HG03442 (cell line): ENCODE measurements around the gene TRAF2.

Source experiments
- ATAC-seq: cut with Tn5 transposase; IDR thresholded peaks from one replicate; pipeline ENCODE4 v1.9.1; 2021; ENCODE audit warnings: mild to moderate bottlenecking, moderate library complexity; ENCODE audit not compliant: unreplicated experiment

The TRAF2 gene

GRCh38 chr9:136947955-136948510 lies 61.7 kb downstream of the TRAF2 start:
- no peak for ATAC-seq

DNA sequence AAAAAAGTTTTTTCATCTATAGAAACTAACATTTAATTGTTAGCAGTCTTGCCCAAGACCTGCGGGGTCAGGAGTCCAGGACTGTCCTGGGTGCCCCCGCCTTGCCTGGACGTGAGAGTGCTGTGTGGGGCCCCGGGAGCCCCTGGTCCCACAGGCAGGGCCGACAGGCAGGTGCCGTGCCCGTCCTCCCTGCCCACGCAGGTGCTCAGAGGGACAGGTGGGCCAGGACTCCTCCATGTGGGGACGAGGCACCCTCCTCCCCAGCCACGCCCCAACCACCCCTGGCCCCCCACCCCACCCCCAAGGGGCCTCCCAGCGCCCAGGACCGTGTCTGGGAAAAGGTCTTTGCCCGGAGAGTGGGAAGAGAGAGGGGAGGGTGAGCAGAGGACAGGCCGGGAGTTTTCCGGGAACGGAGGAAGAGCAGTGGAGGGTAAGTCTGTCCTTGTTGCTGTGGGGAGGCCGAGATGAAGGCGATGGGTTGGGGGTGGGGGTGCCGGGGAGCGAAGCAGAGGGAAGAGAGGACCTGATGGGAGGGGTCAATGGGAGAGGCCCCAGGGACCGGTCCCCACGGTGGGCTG lies 63.0 kb downstream of the TRAF2 start:
- no peak for ATAC-seq

DNA sequence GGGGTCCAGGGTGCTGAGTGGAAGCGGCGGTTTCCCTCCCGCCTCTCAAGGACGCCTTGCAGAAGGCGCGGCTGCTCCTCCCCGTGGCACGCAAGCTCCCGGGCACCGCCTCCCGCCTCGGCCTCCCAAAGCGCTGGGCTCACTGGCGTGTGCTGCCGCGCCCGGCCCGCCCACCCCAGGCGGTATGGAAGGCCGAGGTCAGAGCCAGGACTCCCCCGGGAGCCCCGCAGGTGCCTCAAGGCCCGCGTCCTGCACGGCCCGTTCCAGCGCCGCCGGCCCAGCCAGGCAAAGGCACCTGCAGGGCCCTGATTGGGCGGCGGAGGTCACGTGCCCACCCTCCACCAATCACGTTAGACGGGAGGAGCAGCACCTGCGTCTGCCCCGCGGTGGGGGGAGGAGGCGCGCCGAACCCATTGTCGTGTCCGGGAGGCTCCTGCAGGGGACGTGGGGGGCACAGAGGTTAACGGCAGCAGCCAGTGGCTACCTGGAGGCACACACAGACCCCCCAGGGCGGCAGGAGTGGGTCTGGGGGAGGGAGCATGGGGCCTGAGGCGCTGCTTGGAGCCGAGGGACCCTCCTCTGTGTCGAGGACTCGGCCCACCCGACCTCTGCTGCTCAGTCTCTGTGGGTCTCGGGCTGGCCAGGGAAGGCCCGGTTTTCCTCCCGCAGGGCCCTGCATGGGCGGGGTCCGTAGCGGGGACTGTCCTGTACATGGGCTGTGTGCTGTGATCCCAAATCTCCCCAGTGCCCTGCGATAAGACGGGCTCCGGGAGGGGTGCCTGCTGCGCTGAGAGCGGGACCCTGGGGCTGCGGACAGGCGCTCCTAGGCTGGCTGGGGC lies 63.7 kb downstream of the TRAF2 start:
- ATAC-seq, result peak; percentile 82

DNA sequence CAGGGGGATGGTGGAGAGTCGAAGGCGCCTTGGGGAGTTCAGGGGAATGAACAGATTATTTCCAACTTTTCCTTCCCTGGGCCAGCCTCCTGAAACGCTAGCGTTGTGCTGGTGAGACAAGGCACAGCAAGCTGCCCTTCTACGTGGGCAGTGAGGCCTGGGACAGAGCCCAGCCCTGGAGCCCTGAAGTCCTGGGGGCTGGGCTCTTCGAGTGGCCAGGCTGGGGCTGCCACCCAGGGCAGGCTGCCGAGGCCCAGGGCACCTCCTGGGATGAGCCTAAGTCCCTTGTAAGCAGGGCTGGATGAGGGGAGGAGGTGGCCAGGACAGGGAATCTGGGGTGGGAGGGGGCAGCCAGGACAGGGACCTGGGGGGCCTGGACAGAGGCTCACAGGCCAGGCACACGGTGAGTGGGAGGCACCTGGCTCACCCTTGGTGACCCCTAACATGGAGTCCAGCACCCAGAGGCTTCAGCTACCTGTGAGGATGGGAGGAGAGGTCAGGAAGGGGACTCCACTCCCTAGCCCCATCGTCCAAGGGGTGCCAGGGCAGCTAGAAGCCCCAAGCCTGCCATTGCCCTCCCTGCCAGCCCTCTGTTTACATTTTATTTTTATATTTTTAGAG lies 64.5 kb downstream of the TRAF2 start:
- no peak for ATAC-seq

- ATAC-seq, result no peak
Observed at GRCh38 chr9:136951541-136952320, 65.4 kb downstream of the TRAF2 start, which contains the start of gene LCN12. Gene LCN12, plus strand, starts transcription at chr9:136952273. Its CDS starts 55 bp downstream, at chr9:136952328.

- no peak for ATAC-seq
Observed at GRCh38 chr9:136952321-136952850, 66.1 kb downstream of the TRAF2 start.

- no peak for ATAC-seq
Observed at GRCh38 chr9:136952876-136953770, 66.8 kb downstream of the TRAF2 start.

GRCh38 chr9:136953771-136954269 lies 67.5 kb downstream of the TRAF2 start:
- ATAC-seq, result no peak

GRCh38 chr9:136954270-136955083 lies 68.2 kb downstream of the TRAF2 start:
- no peak for ATAC-seq

DNA sequence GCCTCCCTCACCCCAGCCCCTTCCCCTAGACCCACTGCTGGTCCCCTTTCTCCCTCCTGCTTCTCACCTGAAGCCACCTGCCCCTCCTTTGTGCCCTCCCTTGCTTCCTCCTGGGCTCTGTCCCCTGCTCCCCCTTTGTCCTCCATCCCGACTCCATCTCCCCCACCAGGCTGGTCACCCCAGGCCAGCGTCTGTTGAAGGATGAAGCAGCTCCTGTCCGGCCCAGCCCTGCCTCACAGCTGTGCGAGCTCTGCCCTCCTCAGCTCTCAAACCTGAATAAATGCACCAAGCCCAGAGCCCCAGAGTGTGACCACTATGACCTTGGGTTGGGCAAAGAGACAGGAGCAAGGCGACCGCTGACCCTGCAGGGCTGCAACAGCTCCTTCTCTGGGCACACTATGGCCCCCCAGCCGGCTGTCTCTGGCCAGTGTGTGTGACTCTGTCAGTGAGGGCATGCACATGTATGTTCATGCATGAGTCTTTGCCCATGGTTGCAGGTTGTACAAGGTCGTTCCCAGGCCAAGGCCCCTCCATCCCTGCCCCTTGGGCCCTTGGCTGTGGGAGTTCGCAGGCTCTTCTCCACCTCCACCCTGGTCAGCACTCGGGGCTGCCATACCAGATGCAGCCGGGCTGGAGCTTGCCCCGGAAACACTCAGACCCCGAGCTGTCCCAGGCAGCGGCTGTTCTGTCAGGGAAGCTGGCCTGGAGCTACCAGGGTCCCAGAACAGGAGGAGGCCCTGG lies 69.1 kb downstream of the TRAF2 start:
- no peak for ATAC-seq

GRCh38 chr9:136955943-136956335 lies 69.6 kb downstream of the TRAF2 start:
- no peak for ATAC-seq

- no peak for ATAC-seq
Observed at GRCh38 chr9:136956604-136957003, 70.3 kb downstream of the TRAF2 start.

DNA sequence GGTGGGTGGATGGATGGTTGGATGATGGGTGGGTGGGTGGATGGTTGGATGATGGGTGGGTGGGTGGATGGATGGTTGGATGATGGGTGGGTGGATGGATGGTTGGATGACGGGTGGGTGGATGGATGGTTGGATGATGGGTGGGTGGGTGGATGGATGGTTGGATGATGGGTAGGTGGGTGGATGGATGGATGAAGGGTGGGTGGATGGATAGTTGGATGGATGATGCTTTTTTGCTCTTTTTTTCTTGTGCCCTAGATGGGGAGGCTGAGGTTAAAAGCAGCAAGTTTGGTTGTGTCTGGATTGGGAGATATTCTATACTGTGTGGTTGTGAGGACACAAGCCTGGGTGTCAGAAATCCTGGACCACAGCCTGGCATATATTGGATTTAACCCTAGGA lies 71.1 kb downstream of the TRAF2 start:
- no peak for ATAC-seq

GRCh38 chr9:136957901-136958300 lies 71.6 kb downstream of the TRAF2 start:
- ATAC-seq, result no peak

- ATAC-seq, result no peak
Observed at GRCh38 chr9:136958473-136958872, 72.2 kb downstream of the TRAF2 start.

GRCh38 chr9:136958898-136959850 lies 72.9 kb downstream of the TRAF2 start:
- ATAC-seq, result no peak
